Stimulated activated CD8-positive, alpha-beta memory T cell treated with anti-CD3 and anti-CD28 coated beads, Interleukin-12 subunit alpha, Interleukin-12 subunit beta, amount 100 ng/mL, for 4 hours (primary cell): ENCODE data around the gene WWC1.
"Not testable (repeated sequence)": the region's sequence is repeated elsewhere in the genome, so short reads cannot be mapped to it uniquely, and the experiment has no call there.

Source experiments
- DNase-seq: peaks from one replicate; pipeline ENCODE4 v3.0.0-alpha.2; 2020; ENCODE audit warnings: low read depth

Gene WWC1

DNA sequence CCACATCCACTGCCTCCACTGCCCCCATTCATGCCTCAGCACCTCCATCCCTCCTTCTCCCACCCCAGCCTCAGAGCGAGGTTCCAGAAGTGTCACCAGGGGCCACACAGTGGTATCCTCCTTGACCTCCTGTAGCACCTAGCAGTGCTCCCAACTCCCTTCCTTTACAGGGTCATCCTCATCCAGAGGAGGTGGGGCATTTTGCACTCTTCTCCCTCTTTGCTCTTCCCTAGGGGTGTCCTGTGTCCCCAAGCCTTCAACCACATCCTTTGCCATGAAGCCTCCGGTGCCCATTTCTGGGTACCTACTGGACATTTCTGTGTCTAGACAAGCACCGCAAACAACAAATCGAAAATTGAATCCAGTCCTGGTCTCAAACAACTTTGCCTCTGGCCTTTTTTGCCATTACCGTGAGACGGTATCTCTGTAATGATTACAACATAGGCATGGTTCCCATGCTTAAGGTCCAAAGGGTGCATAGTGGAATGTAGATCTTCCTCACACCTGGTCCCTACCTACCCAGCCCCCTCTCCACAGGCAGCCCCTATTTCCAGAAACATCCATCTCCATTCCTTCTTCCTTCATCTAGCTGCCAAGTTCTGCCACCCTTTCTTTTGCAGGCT is 17.6 kb downstream of the WWC1 start:
- DNase-seq, result no peak

DNA sequence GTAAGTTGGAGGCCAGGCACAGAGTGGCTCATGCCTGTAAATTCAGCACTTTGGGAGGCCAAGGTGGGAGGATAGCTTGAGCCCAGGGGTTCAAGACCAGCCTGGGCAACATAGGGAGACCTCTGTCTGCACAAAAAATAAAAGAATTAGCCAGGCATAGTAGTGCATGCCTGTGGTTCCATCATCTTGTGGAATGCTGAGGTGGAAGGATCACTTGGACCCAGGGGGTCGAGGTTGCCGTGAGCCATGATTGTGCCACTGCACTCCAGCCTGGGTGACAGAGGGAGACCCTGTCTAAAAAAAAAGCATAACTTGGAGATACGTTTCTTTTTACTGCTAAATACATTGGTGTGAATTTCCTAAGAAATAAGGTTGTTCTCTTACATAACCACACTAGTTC is 19.1 kb downstream of the WWC1 start:
- DNase-seq, result not testable (repeated sequence)

DNA sequence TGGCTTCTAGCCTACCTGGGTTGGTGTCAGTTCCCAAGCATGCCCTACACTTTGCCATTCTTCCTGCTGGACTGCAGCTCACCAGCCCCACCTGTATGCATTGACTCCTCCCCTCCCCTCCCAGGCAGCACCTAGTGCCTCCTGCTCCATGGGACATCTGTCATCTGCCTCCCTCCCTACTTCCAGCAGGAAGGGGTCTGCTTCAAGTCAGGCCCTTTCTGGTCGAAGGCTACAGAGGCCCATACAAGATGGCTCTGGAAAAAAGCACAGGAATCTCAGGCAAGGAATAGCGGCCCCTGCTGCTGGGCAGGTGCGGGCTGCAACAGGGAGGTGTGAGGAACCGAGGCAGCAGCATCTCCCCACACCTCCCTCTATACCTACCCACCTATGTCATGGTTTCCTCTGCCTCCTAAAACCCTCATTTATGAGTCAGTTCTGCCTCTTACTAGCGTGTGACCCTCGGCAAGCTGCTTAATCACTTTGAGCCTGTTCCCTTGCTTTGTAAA is 19.7 kb downstream of the WWC1 start:
- no peak for DNase-seq

- no peak for DNase-seq
These were observed 21.3 kb downstream of the WWC1 start for GRCh38 chr5:168312606-168313295.

GRCh38 chr5:168313596-168314204 is 22.3 kb downstream of the WWC1 start:
- no peak for DNase-seq

GRCh38 chr5:168314735-168315411 is 23.4 kb downstream of the WWC1 start:
- DNase-seq, result no peak

GRCh38 chr5:168315416-168316138 is 24.1 kb downstream of the WWC1 start:
- DNase-seq, result no peak

GRCh38 chr5:168316139-168316578 is 24.7 kb downstream of the WWC1 start:
- no peak for DNase-seq

DNA sequence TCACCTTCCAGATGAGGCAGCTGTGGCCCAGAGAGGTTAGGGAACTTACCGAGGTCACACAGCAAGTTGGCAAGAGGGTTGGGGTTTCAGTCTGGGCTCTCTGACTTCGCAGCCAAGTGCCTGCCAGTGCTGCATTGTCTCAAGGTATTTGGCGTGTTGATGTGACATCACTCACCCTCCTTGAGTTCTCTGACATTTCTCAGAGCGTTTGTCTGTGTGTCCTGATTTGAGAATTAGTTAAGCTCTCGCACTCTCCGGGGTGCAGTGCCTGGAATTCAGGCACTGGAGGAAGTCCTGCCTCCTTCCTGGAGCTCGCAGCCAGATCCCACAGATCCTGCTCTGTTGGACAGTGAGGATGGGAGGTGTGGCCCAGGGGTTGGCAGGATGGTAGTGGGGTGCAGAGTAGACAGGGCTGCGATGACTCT is 25.7 kb downstream of the WWC1 start:
- no peak for DNase-seq

DNA sequence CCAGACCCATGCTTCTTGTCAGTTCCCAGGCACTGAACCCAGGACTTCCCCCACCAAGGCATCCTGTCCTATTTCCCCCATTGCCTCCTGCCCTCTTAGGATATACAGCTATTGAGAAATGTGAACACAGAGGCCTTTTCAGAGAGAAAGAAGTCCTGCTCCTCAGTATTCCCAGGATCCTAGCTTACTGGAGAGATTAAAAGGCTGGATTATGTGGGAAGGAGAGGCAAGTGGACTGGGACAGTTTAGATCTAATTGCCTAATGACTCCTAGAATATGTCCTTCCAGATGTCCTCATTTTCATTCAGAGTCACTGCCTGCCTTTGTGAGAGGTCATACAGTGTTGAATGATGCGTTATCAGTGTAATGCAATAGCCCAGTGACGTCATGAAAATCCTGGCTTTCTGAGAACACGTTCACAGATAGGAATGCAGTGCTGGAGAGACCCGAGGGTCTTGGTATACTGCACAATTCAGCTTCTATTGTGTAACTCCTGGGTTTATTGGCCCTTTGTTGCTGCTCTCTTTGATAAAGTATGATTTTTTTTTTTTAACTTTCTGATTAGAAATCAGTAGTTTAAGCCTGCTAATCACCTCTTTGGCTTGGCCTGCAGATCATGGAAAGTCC is 26.2 kb downstream of the WWC1 start:
- DNase-seq, result no peak

DNA sequence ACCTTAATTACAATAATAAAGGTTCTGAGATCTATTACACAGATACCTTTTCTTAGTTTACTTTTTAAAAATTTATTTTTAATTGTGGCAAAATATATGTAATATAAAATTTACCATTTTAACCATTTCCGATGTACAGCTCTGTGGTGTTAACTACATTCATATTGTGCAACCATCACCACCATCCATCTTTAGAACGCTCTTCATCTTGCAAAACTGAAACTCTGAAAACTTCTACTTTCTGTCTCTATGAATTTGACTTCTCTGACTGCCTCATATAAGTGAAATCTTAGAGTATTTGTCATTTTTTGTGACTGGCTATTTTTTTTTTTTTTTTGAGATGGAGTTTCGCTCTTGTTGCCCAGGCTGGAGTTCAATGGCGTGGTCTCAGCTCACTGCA is 26.8 kb downstream of the WWC1 start:
- DNase-seq, result no peak

- no peak for DNase-seq
These were observed 28.3 kb downstream of the WWC1 start for GRCh38 chr5:168319774-168320173.

GRCh38 chr5:168320805-168321204 is 29.4 kb downstream of the WWC1 start:
- DNase-seq, result no peak

DNA sequence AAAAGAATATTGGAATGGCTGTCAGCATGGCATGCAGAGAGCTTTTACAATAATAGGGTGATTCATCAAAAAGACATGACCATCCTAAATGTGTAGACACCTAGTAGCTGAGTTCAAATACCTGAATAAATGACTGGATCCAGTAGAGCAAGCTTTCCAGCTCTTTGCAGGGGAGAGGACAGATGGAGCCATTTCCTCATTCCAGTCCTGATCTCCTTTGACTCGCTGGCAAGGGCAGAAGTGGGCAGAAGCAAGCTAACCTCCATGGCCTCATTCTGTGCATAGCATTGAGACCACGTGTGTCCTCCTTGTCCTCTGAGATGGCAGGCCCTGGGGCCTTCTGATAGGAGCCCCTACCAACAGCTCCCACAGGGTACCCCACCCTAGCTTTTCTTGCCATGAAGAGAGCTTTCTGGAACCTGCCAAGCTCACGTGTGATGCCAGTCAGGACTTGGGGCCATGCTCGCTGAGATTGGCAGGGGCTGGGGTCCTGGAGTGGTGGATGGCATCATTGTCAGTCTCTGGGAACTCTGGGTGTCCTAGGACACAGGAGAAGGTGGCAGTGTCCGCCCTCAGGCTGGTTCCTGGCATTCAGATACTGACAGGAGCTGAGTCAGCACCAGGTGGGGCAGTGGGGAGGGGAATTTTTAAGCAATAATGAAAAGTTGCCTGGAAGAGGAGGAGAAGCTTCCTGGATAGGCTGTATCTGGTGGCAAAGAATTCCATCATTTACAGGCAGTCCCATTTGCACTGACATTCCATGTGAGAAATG is 33.6 kb downstream of the WWC1 start:
- DNase-seq, result no peak

- no peak for DNase-seq
These were observed 35.6 kb downstream of the WWC1 start for GRCh38 chr5:168327019-168327421.

GRCh38 chr5:168327451-168327850 is 36.0 kb downstream of the WWC1 start:
- no peak for DNase-seq

DNA sequence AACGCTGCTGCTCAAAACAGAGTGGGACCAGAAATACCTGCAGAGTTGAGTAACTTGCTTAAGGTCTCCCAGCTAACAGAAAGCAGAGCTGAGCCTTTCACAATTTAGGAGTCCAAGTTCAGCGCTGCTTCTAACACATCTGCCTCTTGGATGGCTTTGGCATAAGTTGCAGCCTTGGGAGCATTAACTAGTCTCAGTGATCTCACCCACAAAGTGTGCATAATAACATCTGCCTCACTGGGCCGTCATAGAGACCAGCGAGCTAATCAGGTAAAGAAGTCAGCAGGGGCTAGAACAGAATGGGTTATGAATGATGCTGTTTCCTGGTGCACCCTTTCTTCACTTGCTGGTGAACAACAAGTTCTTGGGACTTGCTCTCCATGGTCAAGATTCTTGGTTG is 36.5 kb downstream of the WWC1 start:
- DNase-seq, result no peak

DNA sequence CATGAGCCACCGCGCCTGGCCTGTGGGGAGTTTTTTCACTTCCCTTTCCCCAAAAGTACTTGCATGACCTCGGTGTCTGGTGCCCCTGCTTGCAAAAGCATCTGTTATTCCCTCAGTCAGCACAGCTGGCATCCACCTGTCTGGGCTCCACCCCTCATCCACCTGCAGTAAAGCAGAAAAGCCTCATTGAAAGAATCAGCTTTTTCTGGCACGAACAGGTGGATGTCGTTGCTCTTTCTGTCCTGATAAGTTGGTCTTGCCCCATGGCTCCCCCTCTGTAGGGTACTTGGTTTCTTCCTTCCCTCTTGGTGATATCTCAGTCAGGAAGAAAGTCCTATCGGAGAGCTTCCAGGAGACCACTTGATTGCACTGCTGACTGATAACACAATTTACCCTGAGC is 37.4 kb downstream of the WWC1 start:
- no peak for DNase-seq

DNA sequence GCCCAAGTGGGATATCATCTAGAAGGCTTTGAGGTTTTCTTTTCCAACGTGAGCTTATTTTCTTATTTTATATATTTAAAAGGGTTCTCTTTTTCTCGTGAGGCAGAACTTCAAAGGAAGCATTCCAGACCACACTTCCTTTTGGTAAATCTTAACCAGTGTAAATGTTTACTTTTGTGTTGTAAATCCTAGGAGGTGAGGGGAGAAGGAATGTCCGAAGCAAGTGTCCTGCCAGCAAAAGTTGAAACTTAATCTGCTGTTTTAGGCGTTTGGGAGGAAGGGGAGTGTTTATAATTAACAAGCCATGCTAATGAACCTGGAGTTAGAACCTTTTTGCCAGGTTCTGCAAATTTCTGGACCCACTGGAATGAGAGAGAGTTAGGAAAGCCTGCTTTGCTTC is 37.9 kb downstream of the WWC1 start:
- no peak for DNase-seq

DNA sequence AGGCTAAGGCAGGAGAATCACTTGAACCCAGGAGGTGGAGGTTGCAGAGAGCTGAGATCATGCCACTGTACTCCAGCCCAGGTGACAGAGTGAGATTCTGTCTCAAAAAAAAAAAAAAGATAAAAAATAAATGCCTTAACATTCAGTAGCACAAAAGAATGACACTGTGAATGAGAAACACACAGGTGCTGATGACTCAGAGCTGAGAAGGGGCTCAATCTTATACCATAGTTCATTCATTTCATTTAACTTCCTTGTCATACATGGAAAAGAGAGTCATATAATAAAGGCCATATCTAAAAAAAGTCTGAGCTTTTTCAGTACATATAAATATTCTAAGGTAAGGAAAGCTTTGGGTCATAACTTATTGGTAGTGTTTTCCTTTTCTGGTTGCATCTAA is 40.6 kb downstream of the WWC1 start:
- DNase-seq, result no peak

DNA sequence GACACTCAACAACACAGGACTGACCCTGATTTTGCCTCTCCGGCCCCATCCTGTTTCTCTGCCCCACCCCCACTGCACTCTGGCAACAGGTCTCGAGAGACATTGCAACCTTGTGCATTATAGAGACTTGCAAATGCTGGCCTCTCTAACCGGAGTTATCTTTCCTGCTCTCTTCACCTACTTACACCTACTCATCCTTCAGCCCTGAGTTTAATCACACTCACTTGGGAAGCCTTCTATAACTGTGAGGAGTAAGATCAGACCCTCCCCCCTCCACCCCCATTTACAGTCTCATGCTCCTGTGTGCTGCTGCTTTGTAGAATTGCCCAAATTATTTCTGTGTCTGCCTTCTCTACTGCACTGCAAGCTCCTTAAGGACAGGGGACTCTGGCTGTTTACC is 42.8 kb downstream of the WWC1 start:
- no peak for DNase-seq
